Trophoblast cell (in vitro differentiated cells and primary cell): ENCODE data around the gene GSKIP.

Experiments
- DNase-seq, 2 donors: peaks; one replicate each; pipeline ENCODE4 v3.0.0-alpha.2; 2016
- H2AFZ ChIP-seq: 2 replicates; pipeline ENCODE4 v1.6.1; 2013; ENCODE audit warnings: low read length, moderate library complexity, mild to moderate bottlenecking; ENCODE audit not compliant: insufficient read depth, poor library complexity
- H2AK5ac ChIP-seq: 2 replicates; pipeline ENCODE4 v1.6.1; 2013; ENCODE audit warnings: mild to moderate bottlenecking, low read length
- H2BK120ac ChIP-seq: 2 replicates; pipeline ENCODE4 v1.6.1; 2013; ENCODE audit warnings: low read length, mild to moderate bottlenecking, moderate library complexity; ENCODE audit not compliant: insufficient read depth, poor library complexity
- H2BK12ac ChIP-seq: 2 replicates; pipeline ENCODE4 v1.6.1; 2013; ENCODE audit warnings: mild to moderate bottlenecking, low read length, moderate library complexity
- H2BK5ac ChIP-seq: 2 replicates; pipeline ENCODE4 v1.6.1; 2013; ENCODE audit warnings: low read length, low read depth, moderate library complexity, mild to moderate bottlenecking; ENCODE audit not compliant: poor library complexity
- H3K14ac ChIP-seq: 2 replicates; pipeline ENCODE4 v1.6.1; 2013; ENCODE audit warnings: mild to moderate bottlenecking, low read length
- H3K18ac ChIP-seq: 2 replicates; pipeline ENCODE4 v1.6.1; 2013; ENCODE audit warnings: mild to moderate bottlenecking, low read length
- H3K23ac ChIP-seq: 2 replicates; pipeline ENCODE4 v1.6.1; 2013; ENCODE audit warnings: low read length
- H3K27ac ChIP-seq: 2 replicates; pipeline ENCODE4 v1.5.1; 2013; ENCODE audit warnings: low read depth, mild to moderate bottlenecking, inconsistent platforms, low read length, moderate library complexity
- H3K27me3 ChIP-seq: 2 replicates; pipeline ENCODE4 v1.6.1; 2013; ENCODE audit warnings: inconsistent platforms, mild to moderate bottlenecking, low read length, moderate library complexity; ENCODE audit not compliant: insufficient read depth
- H3K36me3 ChIP-seq, 2 experiments: 1 replicate in 1 of 2; 2 replicates in 1 of 2; pipeline ENCODE4 v1.6.1; 2013; ENCODE audit warnings: low read length in 2 of 2, mild to moderate bottlenecking in 2 of 2, moderate library complexity in 1 of 2; ENCODE audit not compliant: insufficient read depth in 2 of 2, control insufficient read depth in 1 of 2
- H3K4ac ChIP-seq: 2 replicates; pipeline ENCODE4 v1.6.1; 2013; ENCODE audit warnings: low read depth, mild to moderate bottlenecking, low read length, moderate library complexity
- H3K4me1 ChIP-seq, 2 experiments: 1 replicate in 1 of 2; 2 replicates in 1 of 2; pipeline ENCODE4 v1.6.1; 2013; ENCODE audit warnings: low read length in 2 of 2, mild to moderate bottlenecking in 2 of 2, moderate library complexity in 1 of 2; ENCODE audit not compliant: insufficient read depth in 2 of 2, control insufficient read depth in 1 of 2
- H3K4me2 ChIP-seq: 2 replicates; pipeline ENCODE4 v1.6.1; 2013; ENCODE audit warnings: inconsistent platforms, mild to moderate bottlenecking, low read length, moderate library complexity
- H3K4me3 ChIP-seq: 2 replicates; pipeline ENCODE4 v1.5.1; 2013; ENCODE audit warnings: mild to moderate bottlenecking, low read depth, low read length, inconsistent platforms
- H3K79me1 ChIP-seq: one replicate; pipeline ENCODE4 v1.6.1; 2013; ENCODE audit warnings: low read length
- H3K79me2 ChIP-seq: 2 replicates; pipeline ENCODE4 v1.6.1; 2013; ENCODE audit warnings: low read length, mild to moderate bottlenecking; ENCODE audit not compliant: control insufficient read depth, insufficient read depth, poor library complexity
- H3K9ac ChIP-seq: 2 replicates; pipeline ENCODE4 v1.6.1; 2013; ENCODE audit warnings: mild to moderate bottlenecking, low read length
- H3K9me3 ChIP-seq: 2 replicates; pipeline ENCODE4 v1.6.1; 2013; ENCODE audit warnings: low read depth, mild to moderate bottlenecking, control low read depth, inconsistent platforms, low read length; ENCODE audit not compliant: insufficient read depth
- H4K12ac ChIP-seq: 2 replicates; pipeline ENCODE4 v1.6.1; 2013; ENCODE audit warnings: low read depth, mild to moderate bottlenecking, low read length, moderate library complexity
- H4K8ac ChIP-seq: 2 replicates; pipeline ENCODE4 v1.6.1; 2013; ENCODE audit warnings: low read depth, mild to moderate bottlenecking, low read length, moderate library complexity
- H4K91ac ChIP-seq: one replicate; pipeline ENCODE4 v1.6.1; 2013; ENCODE audit warnings: low read depth, mild to moderate bottlenecking, low read length, moderate library complexity
- WGBS: extraction: QIAGEN DNeasy Blood & Tissue Kit; methylation state at CpG from one replicate; pipeline ENCODE4 v1.1.7; 2013; ENCODE audit warnings: missing lambda C conversion rate; ENCODE audit not compliant: insufficient read length, insufficient coverage; ENCODE audit errors: extremely low coverage; 5-methylcytosine and 5-hydroxymethylcytosine counted together

Gene GSKIP

DNA sequence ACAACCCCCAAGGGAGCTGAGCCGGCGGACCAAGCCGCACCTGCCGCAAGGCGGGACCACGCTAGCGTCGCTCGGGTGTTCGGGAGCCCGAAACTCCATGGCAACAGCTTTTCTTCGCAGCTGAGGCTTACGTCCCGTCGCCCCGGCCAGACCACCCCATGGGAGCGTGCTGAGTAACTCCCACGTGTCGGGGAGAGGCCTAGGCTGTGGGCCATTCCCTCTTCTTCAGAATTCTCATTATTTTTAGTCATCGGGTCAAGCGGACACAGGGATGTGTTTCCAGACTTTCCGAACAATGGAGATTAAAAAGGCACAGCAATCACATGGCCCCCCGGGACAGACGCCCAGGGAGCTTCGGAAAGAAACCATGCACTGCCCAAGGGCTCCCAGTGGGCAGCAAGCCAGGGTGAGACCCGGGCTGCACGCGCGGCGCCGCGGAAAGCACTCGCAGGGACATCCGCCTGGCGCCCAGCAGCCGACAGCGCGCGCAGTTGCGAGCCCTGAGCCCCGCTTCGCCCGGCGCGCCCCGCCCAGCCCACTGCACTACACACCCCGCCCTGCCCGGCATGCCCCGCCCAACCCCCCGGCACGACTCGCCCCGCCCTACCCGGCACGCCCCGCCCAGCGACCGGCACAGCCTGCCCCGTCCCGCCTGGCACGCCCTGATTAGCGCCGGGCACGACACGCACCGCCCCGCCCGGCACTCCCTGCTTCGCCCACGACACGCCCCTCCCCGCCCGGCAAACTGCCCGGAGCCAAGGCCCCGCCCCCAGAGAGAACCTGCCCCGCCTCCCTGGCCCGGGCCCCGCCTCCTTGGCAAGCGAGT lies 28.2 kb downstream of the GSKIP start:
- Histone ChIP-seq H3K18ac (no peak overlapping the region), H3K9ac (peak overlapping the region; percentile 74), H4K91ac (no peak overlapping the region), H3K79me1 (peaks cover 2% of the 10 kb centered on the region), H3K27me3 (peaks cover 3% of the 10 kb centered on the region), H4K8ac (no peak overlapping the region), H3K4me1 (peaks cover 0 to 4% of the 10 kb centered on the region in 2 experiments), H2BK120ac (no peak overlapping the region), H2AK5ac (no peak overlapping the region), H3K14ac (no peak overlapping the region), H3K4ac (no peak overlapping the region), H2BK5ac (no peak overlapping the region), H3K4me3 (peak overlapping the region; percentile 82), H2BK12ac (no peak overlapping the region), H3K79me2 (no peaks in the 10 kb centered on the region), H3K9me3 (no peaks in the 10 kb centered on the region), H4K12ac (no peak overlapping the region), H2AFZ (peak overlapping the region; percentile 69), H3K4me2 (peak overlapping the region; percentile 93), H3K36me3 (peaks cover 3% of the 10 kb centered on the region in 2 experiments), H3K23ac (no peak overlapping the region), H3K27ac (no peak overlapping the region)
- no CpG with 5 or more reads among the region's 79 CpGs for WGBS
- DNase-seq = peak; percentile 94 to 97

DNA sequence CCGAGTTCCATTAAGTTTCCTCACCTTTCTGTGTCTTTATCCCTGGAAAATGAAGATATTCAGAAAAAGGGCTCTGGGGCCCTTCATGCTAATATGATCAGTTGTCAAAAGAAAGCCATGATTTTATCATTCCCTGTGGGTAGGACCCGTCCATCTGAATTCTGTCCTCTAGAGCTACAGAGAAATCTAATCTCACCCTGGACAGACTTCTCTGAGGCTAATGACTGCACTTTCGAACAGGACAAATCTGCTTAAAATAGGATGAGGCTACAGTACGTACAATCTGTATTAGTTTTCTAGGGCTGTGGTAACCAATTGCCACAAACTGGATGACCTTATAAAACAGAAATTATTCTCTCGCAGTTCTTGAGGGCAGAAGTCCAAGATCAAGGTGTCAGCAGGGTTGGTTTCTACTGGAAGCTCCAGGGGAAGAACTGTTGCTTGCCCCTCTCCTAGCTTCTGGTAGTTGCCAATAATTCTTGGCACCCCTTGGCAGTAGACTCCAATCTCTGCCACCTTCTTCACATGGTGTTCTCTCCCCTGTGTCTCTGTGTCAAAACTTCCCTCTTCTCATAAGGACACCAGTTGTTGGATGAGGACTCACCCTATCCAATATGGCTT lies 29.9 kb downstream of the GSKIP start:
- H3K27ac ChIP-seq = no peak overlapping the region
- H3K18ac ChIP-seq = no peak overlapping the region
- H3K9me3 ChIP-seq = no peaks in the 10 kb centered on the region
- no CpG with 5 or more reads among the region's 5 CpGs for WGBS
- no peak overlapping the region for H2BK120ac ChIP-seq
- no peak overlapping the region for H4K91ac ChIP-seq
- H3K9ac ChIP-seq = no peak overlapping the region
- no peak overlapping the region for H2AK5ac ChIP-seq
- no peak overlapping the region for H4K12ac ChIP-seq
- no peak overlapping the region for H2BK5ac ChIP-seq
- no peak for DNase-seq
- H3K4me2 ChIP-seq = no peak overlapping the region
- H2AFZ ChIP-seq = no peak overlapping the region
- H3K4ac ChIP-seq = no peak overlapping the region
- no peaks in the 10 kb centered on the region for H3K36me3 ChIP-seq
- H3K79me1 ChIP-seq = peaks cover 2% of the 10 kb centered on the region
- H3K4me1 ChIP-seq = peaks cover 0 to 4% of the 10 kb centered on the region in 2 experiments
- no peaks in the 10 kb centered on the region for H3K79me2 ChIP-seq
- no peak overlapping the region for H4K8ac ChIP-seq
- no peak overlapping the region for H3K23ac ChIP-seq
- peaks cover 3% of the 10 kb centered on the region for H3K27me3 ChIP-seq
- H3K4me3 ChIP-seq = no peak overlapping the region
- no peak overlapping the region for H2BK12ac ChIP-seq
- no peak overlapping the region for H3K14ac ChIP-seq

DNA sequence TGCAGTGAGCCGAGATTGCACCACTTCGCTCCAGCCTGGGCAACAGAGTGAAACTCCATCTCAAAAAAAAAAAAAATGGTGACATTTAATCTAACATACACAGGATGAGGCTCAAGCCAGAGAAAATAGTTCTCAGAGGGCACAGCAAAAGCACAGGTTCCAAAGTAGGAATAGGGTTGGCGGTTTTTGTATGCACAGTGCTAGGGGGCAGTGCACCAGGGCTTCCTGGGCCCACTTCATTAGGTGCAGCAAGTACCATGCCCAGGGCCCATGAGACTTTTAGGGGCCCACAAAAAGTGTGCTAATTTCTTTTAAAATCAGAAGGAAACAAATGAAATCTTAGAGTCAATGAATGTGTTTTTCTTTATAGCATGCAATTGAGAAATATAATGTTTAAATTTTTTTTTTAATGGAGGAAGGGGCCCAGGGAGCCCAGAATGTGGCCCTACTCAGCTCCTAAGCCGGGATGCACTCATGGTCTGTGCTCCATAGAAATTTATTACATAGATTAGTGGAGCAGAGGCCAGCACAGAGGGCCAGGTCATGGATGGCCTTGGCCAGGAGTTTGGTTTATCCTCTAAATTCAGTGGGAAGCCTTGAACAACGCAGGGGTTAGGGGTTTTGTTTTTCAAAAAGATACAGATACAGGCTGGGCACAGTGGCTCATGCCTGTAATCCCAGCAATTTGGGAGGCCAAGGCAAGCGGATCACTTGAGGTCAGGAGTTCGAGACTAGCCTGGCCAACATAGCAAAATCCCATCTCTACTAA lies 30.9 kb downstream of the GSKIP start:
- H3K14ac ChIP-seq = no peak overlapping the region

DNA sequence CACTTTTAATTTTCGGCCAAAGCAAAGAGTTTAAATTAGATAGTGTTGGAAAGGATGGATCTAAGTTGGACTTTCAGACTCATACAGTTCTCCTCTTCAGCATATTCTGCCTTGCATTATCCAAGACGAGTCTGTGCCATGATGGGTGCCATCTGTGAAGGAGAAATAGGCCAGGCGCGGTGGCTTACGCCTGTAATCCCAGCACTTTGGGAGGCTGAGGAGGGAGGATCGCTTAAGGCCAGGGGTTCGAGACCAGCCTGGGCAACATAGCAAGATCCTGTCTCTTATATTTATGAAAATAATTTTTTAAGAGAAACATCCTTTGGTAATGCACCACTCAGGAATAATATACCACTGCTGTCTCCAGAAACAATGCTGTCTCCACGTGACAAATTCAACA lies 35.1 kb downstream of the GSKIP start:
- H3K14ac ChIP-seq = no peak overlapping the region
- no peak overlapping the region for H2AFZ ChIP-seq
- H3K4me3 ChIP-seq = no peak overlapping the region
- no peaks in the 10 kb centered on the region for H3K4me1 ChIP-seq
- no peak overlapping the region for H3K4me2 ChIP-seq
- no peak overlapping the region for H3K23ac ChIP-seq
- H3K18ac ChIP-seq = no peak overlapping the region
- H2AK5ac ChIP-seq = no peak overlapping the region
- H3K9ac ChIP-seq = no peak overlapping the region
- no peak overlapping the region for H4K91ac ChIP-seq
- DNase-seq = no peak
- whole genome bisulfite sequencing = no CpG with 5 or more reads among the region's 8 CpGs
- H3K79me2 ChIP-seq = no peaks in the 10 kb centered on the region
- no peaks in the 10 kb centered on the region for H3K27me3 ChIP-seq
- H3K9me3 ChIP-seq = no peaks in the 10 kb centered on the region
- H3K27ac ChIP-seq = no peak overlapping the region
- no peak overlapping the region for H2BK120ac ChIP-seq
- H3K36me3 ChIP-seq = no peaks in the 10 kb centered on the region
- H4K12ac ChIP-seq = no peak overlapping the region
- no peak overlapping the region for H3K4ac ChIP-seq
- H4K8ac ChIP-seq = no peak overlapping the region
- H2BK12ac ChIP-seq = no peak overlapping the region
- no peaks in the 10 kb centered on the region for H3K79me1 ChIP-seq
- no peak overlapping the region for H2BK5ac ChIP-seq

More for the DNA sequence above, 30.9 kb downstream of the GSKIP start:
- Histone ChIP-seq H3K4me3 (no peak overlapping the region), H2BK12ac (no peak overlapping the region), H4K91ac (no peak overlapping the region), H2BK5ac (no peak overlapping the region), H3K9ac (no peak overlapping the region), H3K4me1 (peaks cover 0 to 4% of the 10 kb centered on the region in 2 experiments), H3K4me2 (no peak overlapping the region), H4K8ac (no peak overlapping the region), H3K4ac (no peak overlapping the region), H2AK5ac (no peak overlapping the region), H2BK120ac (no peak overlapping the region), H3K27me3 (peaks cover 3% of the 10 kb centered on the region), H4K12ac (no peak overlapping the region), H3K36me3 (no peaks in the 10 kb centered on the region), H3K18ac (no peak overlapping the region), H3K27ac (no peak overlapping the region), H3K79me2 (no peaks in the 10 kb centered on the region), H2AFZ (no peak overlapping the region), H3K9me3 (no peaks in the 10 kb centered on the region), H3K79me1 (peaks cover 2% of the 10 kb centered on the region), H3K23ac (no peak overlapping the region)
- WGBS = no CpG with 5 or more reads among the region's 7 CpGs
- DNase-seq = no peak
